Natural killer cell (primary cell): Measurements from ENCODE around the gene GNG12. TPM values are rescaled to one million over a fixed set of nuclear protein-coding genes. Genes with fewer than 3 reads are reported as not detected.

ENCODE experiments used
- ATAC-seq, 3 donors: fragments of 150-1000 bp in 2 of 3; fragments of 200-7000 bp in 1 of 3; cut with Tn5 transposase; 1 replicate in 1 of 3; 2 replicates in 2 of 3; pipeline ENCODE4 v1.10.0; 2021; ENCODE audit warnings: mild to moderate bottlenecking in 2 of 3, moderate library complexity in 2 of 3
- DNase-seq, 2 donors: peaks; one replicate each; pipeline versions ENCODE4 v3.0.0 to v3.0.0-alpha.2; 2013 to 2021; ENCODE audit warnings: mixed read lengths in 1 of 2
- H3K27ac ChIP-seq: one replicate; pipeline ENCODE4 v1.5.1; 2013; ENCODE audit warnings: mild to moderate bottlenecking, low read length
- H3K27me3 ChIP-seq: one replicate; pipeline ENCODE4 v1.6.1; 2013; ENCODE audit warnings: low read length; ENCODE audit not compliant: control insufficient read depth, insufficient read depth
- H3K36me3 ChIP-seq: one replicate; pipeline ENCODE4 v1.6.1; 2013; ENCODE audit warnings: low read length; ENCODE audit not compliant: control insufficient read depth, insufficient read depth
- H3K4me1 ChIP-seq: one replicate; pipeline ENCODE4 v1.6.1; 2013; ENCODE audit warnings: low read length; ENCODE audit not compliant: control insufficient read depth, insufficient read depth
- H3K4me3 ChIP-seq: one replicate; pipeline ENCODE4 v1.5.1; 2013; ENCODE audit warnings: low read length
- H3K9me3 ChIP-seq: one replicate; pipeline ENCODE4 v1.6.1; 2013; ENCODE audit warnings: low read length; ENCODE audit not compliant: control insufficient read depth, insufficient read depth
- H3K27ac Mint-ChIP-seq, 2 donors: one replicate each; pipeline ENCODE4 v1.8.0; 2022; ENCODE audit warnings: mild to moderate bottlenecking in 2 of 2, mixed read lengths in 2 of 2, moderate library complexity in 1 of 2
- H3K27me3 Mint-ChIP-seq, 2 donors: one replicate each; pipeline ENCODE4 v1.8.0; 2022; ENCODE audit warnings: low read depth in 2 of 2, mixed read lengths in 2 of 2
- H3K36me3 Mint-ChIP-seq: one replicate; pipeline ENCODE4 v1.8.0; 2022; ENCODE audit warnings: mixed read lengths
- H3K4me1 Mint-ChIP-seq, 2 donors: one replicate each; pipeline ENCODE4 v1.8.0; 2022; ENCODE audit warnings: mixed read lengths in 2 of 2
- H3K4me3 Mint-ChIP-seq: one replicate; pipeline ENCODE4 v1.8.0; 2022; ENCODE audit warnings: mild to moderate bottlenecking, moderate library complexity, mixed read lengths
- H3K9me3 Mint-ChIP-seq, 2 donors: one replicate each; pipeline ENCODE4 v1.8.0; 2022; ENCODE audit warnings: mixed read lengths in 2 of 2
- WGBS: methylation state at CpG from one replicate; pipeline ENCODE4 v1.1.7; 2013; ENCODE audit warnings: missing lambda C conversion rate; ENCODE audit not compliant: insufficient coverage; 5-methylcytosine and 5-hydroxymethylcytosine counted together
- intact Hi-C: fragments of 100-400 bp; cut with micrococcal nuclease; formaldehyde crosslinking; loops from one replicate; pipeline ENCODE4 v1.14.2; 2022
- total RNA-seq, 4 donors: library from RNA; stranded (reverse); fragments of 120-200 nt in 1 of 4; gene quantifications; one replicate each; pipeline versions ENCODE4 v1.2.3 to v1.2.4, GENCODE V29; 2013 to 2022
- TF ChIP-seq, protein P1 (sequence below): fragments of 200-600 bp; IDR thresholded peaks from one replicate; pipeline ENCODE4 v1.8.0; 2022; ENCODE audit warnings: antibody characterized with exemption

The GNG12 gene
- total RNA-seq, 3 donors from 2014 or later (not counting 1 experiment from before 2014, with no cell fraction given): not detected

DNA sequence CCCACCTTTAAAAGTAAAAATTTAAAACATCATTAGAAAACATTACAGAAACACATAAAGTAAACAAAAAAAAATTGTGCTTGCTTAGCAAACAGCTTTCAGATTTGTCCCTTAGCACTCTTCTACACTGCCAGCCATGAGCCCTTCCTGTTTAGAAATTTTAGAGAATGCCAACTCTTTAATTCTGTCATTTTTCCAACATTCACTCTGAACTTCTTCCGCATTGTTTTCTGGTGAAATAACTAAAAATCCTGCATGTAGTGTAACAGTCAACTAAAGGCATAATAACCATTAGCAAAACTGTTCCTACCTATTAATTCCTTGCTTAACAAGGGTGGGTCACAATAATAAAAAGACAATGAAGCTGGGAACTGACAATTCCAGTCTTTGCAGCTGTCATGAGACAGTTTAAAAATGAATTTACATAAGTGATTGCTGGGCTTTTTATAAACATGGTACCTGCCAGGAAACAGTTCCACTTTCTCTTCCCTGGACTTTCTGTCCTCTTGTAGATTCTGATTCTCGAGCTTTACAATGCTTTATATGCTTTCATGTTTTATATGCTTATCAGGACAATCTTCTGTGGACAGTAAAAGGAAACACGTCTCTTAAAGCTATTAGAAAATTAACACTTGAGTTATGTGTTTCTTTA is 19.0 kb downstream of the GNG12 start:
- Histone ChIP-seq H3K4me3 (no peak overlapping the region), H3K27ac (no peak overlapping the region), H3K36me3 (no peaks in the 10 kb centered on the region), H3K9me3 (no peaks in the 10 kb centered on the region), H3K27me3 (no peaks in the 10 kb centered on the region), H3K4me1 (no peaks in the 10 kb centered on the region)
- no peaks in the 10 kb centered on the region for H3K4me1 Mint-ChIP-seq
- peaks cover 4 to 13% of the 10 kb centered on the region in 2 donors for H3K27me3 Mint-ChIP-seq
- H3K27ac Mint-ChIP-seq: no peak overlapping the region
- H3K4me3 Mint-ChIP-seq: no peak overlapping the region
- DNase-seq: no peak
- intact Hi-C loops: no loop called here
- 47% methylated on average over 3 of the region's 3 CpGs for WGBS
- no peak for ATAC-seq
- no peaks in the 10 kb centered on the region for H3K9me3 Mint-ChIP-seq
- TF ChIP-seq, protein P1, sequence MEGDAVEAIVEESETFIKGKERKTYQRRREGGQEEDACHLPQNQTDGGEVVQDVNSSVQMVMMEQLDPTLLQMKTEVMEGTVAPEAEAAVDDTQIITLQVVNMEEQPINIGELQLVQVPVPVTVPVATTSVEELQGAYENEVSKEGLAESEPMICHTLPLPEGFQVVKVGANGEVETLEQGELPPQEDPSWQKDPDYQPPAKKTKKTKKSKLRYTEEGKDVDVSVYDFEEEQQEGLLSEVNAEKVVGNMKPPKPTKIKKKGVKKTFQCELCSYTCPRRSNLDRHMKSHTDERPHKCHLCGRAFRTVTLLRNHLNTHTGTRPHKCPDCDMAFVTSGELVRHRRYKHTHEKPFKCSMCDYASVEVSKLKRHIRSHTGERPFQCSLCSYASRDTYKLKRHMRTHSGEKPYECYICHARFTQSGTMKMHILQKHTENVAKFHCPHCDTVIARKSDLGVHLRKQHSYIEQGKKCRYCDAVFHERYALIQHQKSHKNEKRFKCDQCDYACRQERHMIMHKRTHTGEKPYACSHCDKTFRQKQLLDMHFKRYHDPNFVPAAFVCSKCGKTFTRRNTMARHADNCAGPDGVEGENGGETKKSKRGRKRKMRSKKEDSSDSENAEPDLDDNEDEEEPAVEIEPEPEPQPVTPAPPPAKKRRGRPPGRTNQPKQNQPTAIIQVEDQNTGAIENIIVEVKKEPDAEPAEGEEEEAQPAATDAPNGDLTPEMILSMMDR: no peak
- H3K36me3 Mint-ChIP-seq: no peaks in the 10 kb centered on the region

DNA sequence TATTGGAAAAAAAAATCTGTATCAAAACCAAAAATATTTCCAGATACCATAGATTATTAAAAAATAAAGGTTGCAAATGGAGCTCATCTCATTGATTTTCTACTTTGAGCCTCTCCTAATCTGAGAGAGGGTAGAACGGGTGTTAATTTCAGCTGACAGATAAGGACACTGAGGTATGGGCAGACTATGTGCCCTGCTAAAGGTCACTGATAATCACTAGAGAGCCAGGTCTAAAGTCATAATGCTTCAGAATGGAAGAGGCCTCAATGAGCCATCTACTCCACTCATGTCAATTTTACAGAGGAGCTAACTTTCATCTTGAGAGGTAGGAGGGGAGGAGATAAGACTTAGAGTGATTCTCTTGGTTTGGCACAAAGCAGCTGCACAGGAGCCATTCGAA is 21.0 kb downstream of the GNG12 start:
- H3K9me3 ChIP-seq: no peaks in the 10 kb centered on the region
- 93% methylated on average over 1 of the region's 2 CpGs for WGBS
- H3K36me3 ChIP-seq: no peaks in the 10 kb centered on the region
- no peak for DNase-seq
- Mint-ChIP-seq H3K4me1 (no peaks in the 10 kb centered on the region), H3K27me3 (peaks cover 3 to 6% of the 10 kb centered on the region in 2 donors), H3K4me3 (no peak overlapping the region), H3K36me3 (no peaks in the 10 kb centered on the region), H3K27ac (no peak overlapping the region), H3K9me3 (no peaks in the 10 kb centered on the region)
- H3K27ac ChIP-seq: no peak overlapping the region
- no peaks in the 10 kb centered on the region for H3K4me1 ChIP-seq
- no peak overlapping the region for H3K4me3 ChIP-seq
- ATAC-seq: no peak
- H3K27me3 ChIP-seq: no peaks in the 10 kb centered on the region
- intact Hi-C loops: no loop called here
- TF ChIP-seq, protein P1: no peak

DNA sequence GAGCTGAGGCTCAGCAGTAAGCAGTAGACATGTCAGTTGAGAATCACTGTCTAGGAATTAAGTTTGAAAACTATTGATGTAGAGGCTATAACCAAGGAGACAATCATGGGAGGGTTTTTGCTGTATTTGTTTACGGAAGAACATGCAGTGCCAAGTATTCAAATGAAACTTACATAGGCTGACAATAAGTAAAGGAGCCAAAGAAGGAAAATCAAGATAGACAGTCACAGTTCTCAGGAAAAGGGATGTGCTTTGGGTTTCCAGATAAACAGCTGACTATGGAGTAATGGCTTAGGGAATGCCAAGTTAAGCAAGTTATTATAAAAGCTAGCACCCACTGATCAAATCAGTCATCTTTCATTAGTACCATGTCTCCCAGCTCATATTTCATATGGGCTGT is 21.5 kb downstream of the GNG12 start:
- no peaks in the 10 kb centered on the region for H3K9me3 ChIP-seq
- H3K36me3 ChIP-seq: no peaks in the 10 kb centered on the region
- TF ChIP-seq, protein P1: no peak
- no peaks in the 10 kb centered on the region for H3K27me3 ChIP-seq
- no peak overlapping the region for H3K27ac ChIP-seq
- Mint-ChIP-seq H3K27ac (no peak overlapping the region), H3K4me1 (no peaks in the 10 kb centered on the region), H3K9me3 (no peaks in the 10 kb centered on the region), H3K27me3 (peaks cover 3 to 8% of the 10 kb centered on the region in 2 donors), H3K36me3 (no peaks in the 10 kb centered on the region), H3K4me3 (no peak overlapping the region)
- intact Hi-C loops: no loop called here
- ATAC-seq: no peak
- no peak overlapping the region for H3K4me3 ChIP-seq
- DNase-seq: no peak
- 79% methylated on average over 1 of the region's 1 CpG for WGBS
- H3K4me1 ChIP-seq: no peaks in the 10 kb centered on the region

DNA sequence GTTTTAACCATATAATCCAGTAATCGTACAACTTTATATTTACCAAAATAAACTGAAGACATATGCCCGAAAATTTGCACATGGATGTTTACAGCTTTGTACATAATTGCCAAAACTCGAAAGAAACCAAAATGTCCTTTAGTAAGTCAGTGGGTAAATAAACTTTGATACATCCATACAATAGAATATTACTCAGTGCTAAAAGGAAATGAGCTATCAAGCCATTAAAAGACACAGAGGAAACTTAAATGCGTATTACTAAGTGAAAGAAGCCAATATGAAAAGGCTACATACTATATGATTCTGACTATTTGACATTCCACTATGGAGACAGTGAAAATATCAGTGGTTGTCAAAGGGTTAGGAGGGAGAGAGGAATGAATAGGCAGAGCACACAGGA is 23.4 kb downstream of the GNG12 start:
- H3K9me3 Mint-ChIP-seq: no peaks in the 10 kb centered on the region
- Histone ChIP-seq H3K4me1 (no peaks in the 10 kb centered on the region), H3K9me3 (no peaks in the 10 kb centered on the region), H3K27me3 (peaks cover 3% of the 10 kb centered on the region), H3K4me3 (no peak overlapping the region), H3K27ac (no peak overlapping the region), H3K36me3 (no peaks in the 10 kb centered on the region)
- no peak overlapping the region for H3K4me3 Mint-ChIP-seq
- H3K4me1 Mint-ChIP-seq: no peaks in the 10 kb centered on the region
- no peaks in the 10 kb centered on the region for H3K36me3 Mint-ChIP-seq
- peaks cover 10 to 26% of the 10 kb centered on the region in 2 donors for H3K27me3 Mint-ChIP-seq
- intact Hi-C loops: no loop called here
- TF ChIP-seq, protein P1: no peak
- WGBS: 100% methylated on average over 1 of the region's 4 CpGs
- H3K27ac Mint-ChIP-seq: no peak overlapping the region
- no peak for ATAC-seq
- DNase-seq: no peak
